Upper lobe of right lung (tissue), 1 donor: ENCODE data around the gene PRDM16. TPM values are rescaled to one million over a fixed set of nuclear protein-coding genes. Genes with fewer than 3 reads are reported as not detected.

Experiments
- ATAC-seq: fragments of 200-7000 bp; cut with Tn5 transposase; one replicate; pipeline ENCODE4 v1.9.1; 2020; ENCODE audit warnings: mild to moderate bottlenecking, moderate library complexity
- DNase-seq: peaks from one replicate; pipeline ENCODE4 v3.0.0-alpha.2; 2020
- H3K27ac ChIP-seq: fragments of 200-600 bp; one replicate; pipeline ENCODE4 v1.8.0; 2022
- H3K27me3 ChIP-seq: fragments of 200-600 bp; one replicate; pipeline ENCODE4 v1.8.0; 2022; ENCODE audit warnings: mild to moderate bottlenecking
- H3K36me3 ChIP-seq: fragments of 200-600 bp; one replicate; pipeline ENCODE4 v1.8.0; 2022
- H3K4me1 ChIP-seq: fragments of 200-600 bp; one replicate; pipeline ENCODE4 v1.8.0; 2022
- H3K4me3 ChIP-seq: fragments of 200-600 bp; one replicate; pipeline ENCODE4 v1.8.0; 2022; ENCODE audit warnings: mild to moderate bottlenecking
- H3K9me3 ChIP-seq: fragments of 200-600 bp; one replicate; pipeline ENCODE4 v1.8.0; 2022
- CTCF ChIP-seq: fragments of 200-600 bp; IDR thresholded peaks from one replicate; pipeline ENCODE4 v1.8.0; 2022; ENCODE audit warnings: antibody characterized with exemption
- intact Hi-C: fragments of 100-400 bp; cut with DNase I; formaldehyde crosslinking; loops from one replicate; pipeline ENCODE4 v1.11.0; 2022
- total RNA-seq: library from RNA; stranded (reverse); fragmentation: NEBNext Ultra II Directional; extraction: Animal tissue kit (Norgen Biotek cat#: 25700); gene quantifications from one replicate; pipeline ENCODE4 v1.2.1, GENCODE V29; 2021
- donor health status: DM: no; HTN: yes; CAD: no; lungs with severe emphysema.

Gene PRDM16
- total RNA-seq, 1 donor from 2014 or later: 21.0 TPM

- peaks cover 4% of the 10 kb centered on the region for H3K27me3 ChIP-seq
- H3K4me1 ChIP-seq: no peaks in the 10 kb centered on the region
- H3K27ac ChIP-seq: no peak overlapping the region
- DNase-seq (no peak), ATAC-seq (no peak)
- H3K9me3 ChIP-seq: no peaks in the 10 kb centered on the region
- intact Hi-C loops: no loop called here
- TF ChIP-seq CTCF: no peak
- no peak overlapping the region for H3K4me3 ChIP-seq
- H3K36me3 ChIP-seq: no peaks in the 10 kb centered on the region
These were observed 359.9 kb downstream of the PRDM16 start for GRCh38 chr1:3428899-3429298.

GRCh38 chr1:3429320-3429719 is 360.3 kb downstream of the PRDM16 start:
- no peak overlapping the region for H3K4me3 ChIP-seq
- no peaks in the 10 kb centered on the region for H3K4me1 ChIP-seq
- TF ChIP-seq CTCF: no peak
- no peak for DNase-seq
- intact Hi-C loops: no loop called here
- ATAC-seq: no peak
- no peaks in the 10 kb centered on the region for H3K36me3 ChIP-seq
- H3K9me3 ChIP-seq: no peaks in the 10 kb centered on the region
- H3K27me3 ChIP-seq: peaks cover 4% of the 10 kb centered on the region
- no peak overlapping the region for H3K27ac ChIP-seq

GRCh38 chr1:3429766-3430165 is 360.8 kb downstream of the PRDM16 start:
- Histone ChIP-seq H3K4me1 (no peaks in the 10 kb centered on the region), H3K4me3 (no peak overlapping the region), H3K36me3 (no peaks in the 10 kb centered on the region), H3K27ac (no peak overlapping the region), H3K27me3 (peaks cover 4% of the 10 kb centered on the region), H3K9me3 (no peaks in the 10 kb centered on the region)
- DNase-seq: no peak
- ATAC-seq: no peak
- intact Hi-C loops: no loop called here
- no peak for TF ChIP-seq CTCF

- Histone ChIP-seq H3K27ac (no peak overlapping the region), H3K9me3 (no peaks in the 10 kb centered on the region), H3K36me3 (no peaks in the 10 kb centered on the region), H3K4me3 (no peak overlapping the region), H3K4me1 (no peaks in the 10 kb centered on the region), H3K27me3 (peaks cover 2% of the 10 kb centered on the region)
- TF ChIP-seq CTCF: no peak
- DNase-seq: no peak
- intact Hi-C loops: no loop called here
- no peak for ATAC-seq
These were observed 361.4 kb downstream of the PRDM16 start for GRCh38 chr1:3430406-3430805.

GRCh38 chr1:3430820-3431219 is 361.8 kb downstream of the PRDM16 start:
- H3K4me3 ChIP-seq: no peak overlapping the region
- no peaks in the 10 kb centered on the region for H3K4me1 ChIP-seq
- H3K27ac ChIP-seq: no peak overlapping the region
- ATAC-seq (no peak), DNase-seq (no peak)
- H3K9me3 ChIP-seq: no peaks in the 10 kb centered on the region
- no peaks in the 10 kb centered on the region for H3K27me3 ChIP-seq
- no peaks in the 10 kb centered on the region for H3K36me3 ChIP-seq
- intact Hi-C loops: no loop called here
- no peak for TF ChIP-seq CTCF

- Histone ChIP-seq H3K27ac (no peak overlapping the region), H3K36me3 (no peaks in the 10 kb centered on the region), H3K9me3 (no peaks in the 10 kb centered on the region), H3K4me3 (no peak overlapping the region), H3K4me1 (no peaks in the 10 kb centered on the region), H3K27me3 (no peaks in the 10 kb centered on the region)
- intact Hi-C loops: no loop called here
- DNase-seq: no peak
- ATAC-seq: no peak
- no peak for TF ChIP-seq CTCF
These were observed 362.3 kb downstream of the PRDM16 start for GRCh38 chr1:3431266-3431665.
